Activated CD8-positive, alpha-beta T cell treated with anti-CD3 and anti-CD28 coated beads, Interleukin-2, amount 10 ng/mL, durations not matched to agents 7 days and 5 days (primary cell): Measurements from ENCODE around the gene CCIN. TPM values are rescaled to one million over a fixed set of nuclear protein-coding genes. Genes with fewer than 3 reads are reported as not detected.
A peak's percentile ranks its signal among the peaks of the same experiment; 100 is the strongest.

Source experiments
- ATAC-seq: fragments of 150-1000 bp; cut with Tn5 transposase; one replicate; pipeline ENCODE4 v1.10.0; 2021; ENCODE audit warnings: moderate library complexity
- CTCF ChIA-PET: fragments of 350-600 bp; sonication (Branson Sonifier 250); formaldehyde crosslinking; loops from one replicate; lab custom pipeline; 2021; ENCODE audit warnings: antibody characterized with exemption; lab: Charles Lee
- POLR2A ChIA-PET: fragments of 350-600 bp; sonication (Branson Sonifier 250); formaldehyde crosslinking; loops from one replicate; lab custom pipeline; 2021; ENCODE audit warnings: antibody characterized with exemption; lab: Charles Lee
- DNase-seq: peaks from one replicate; pipeline ENCODE4 v3.0.0-alpha.2; 2020
- H3K27ac Mint-ChIP-seq: one replicate; pipeline ENCODE4 v1.8.0; 2021; ENCODE audit warnings: mild to moderate bottlenecking, mixed read lengths
- H3K27me3 Mint-ChIP-seq: one replicate; pipeline ENCODE4 v1.8.0; 2021; ENCODE audit warnings: low read depth, mixed read lengths
- H3K36me3 Mint-ChIP-seq: one replicate; pipeline ENCODE4 v1.8.0; 2021; ENCODE audit warnings: low read depth, mixed read lengths
- H3K4me1 Mint-ChIP-seq: one replicate; pipeline ENCODE4 v1.8.0; 2021; ENCODE audit warnings: low read depth, mixed read lengths
- H3K4me3 Mint-ChIP-seq: one replicate; pipeline ENCODE4 v1.8.0; 2021; ENCODE audit warnings: mild to moderate bottlenecking, mixed read lengths
- H3K9me3 Mint-ChIP-seq: one replicate; pipeline ENCODE4 v1.8.0; 2022; ENCODE audit warnings: mixed read lengths; ENCODE audit not compliant: insufficient read depth
- total RNA-seq, 2 experiments: library from RNA; stranded (reverse); gene quantifications; one replicate each; pipeline ENCODE4 v1.2.3, GENCODE V29; 2021

Gene CCIN
- total RNA-seq, 2 experiments from 2014 or later: 0.13 to 0.32 TPM

GRCh38 chr9:36190388-36191289 lies 21.5 kb downstream of the CCIN start, which contains the start of gene CLTA:
Gene CLTA, plus strand, starts transcription at chr9:36190921. Its CDS starts 136 bp downstream, at chr9:36191057.
- DNase-seq (peak; percentile 98), ATAC-seq (peak; percentile 98)
- CTCF ChIA-PET: interaction anchor here (0.7 to 6.3 kb wide), 41 partner anchors 8 to 538 kb away, joined by 3 to 71 read pairs (median 5); partner anchors contain the start of genes CCIN, GLIPR2 and GNE
- H3K4me1 Mint-ChIP-seq: peaks cover 55% of the 10 kb centered on the region
- H3K9me3 Mint-ChIP-seq: no peaks in the 10 kb centered on the region
- H3K27ac Mint-ChIP-seq: peak within 1 kb of the TSS; percentile 91
- H3K27me3 Mint-ChIP-seq: peaks cover 8% of the 10 kb centered on the region
- POLR2A ChIA-PET: interaction anchor here (0.6 to 4.2 kb wide), 22 partner anchors 9 to 1029 kb away, joined by 3 to 26 read pairs (median 4); partner anchors contain the start of genes CCIN, GNE, RNF38 and UNC13B
- peaks cover 34% of the 10 kb centered on the region for H3K36me3 Mint-ChIP-seq
- H3K4me3 Mint-ChIP-seq: peak within 1 kb of the TSS; percentile 93

GRCh38 chr9:36191290-36191645 lies 22.1 kb downstream of the CCIN start:
- ATAC-seq (peak; percentile 35), DNase-seq (peak; percentile 67)
- Mint-ChIP-seq H3K4me1 (peaks cover 55% of the 10 kb centered on the region), H3K36me3 (peaks cover 34% of the 10 kb centered on the region), H3K27ac (peak overlapping the region; percentile 91), H3K4me3 (peak overlapping the region; percentile 93), H3K9me3 (no peaks in the 10 kb centered on the region), H3K27me3 (peaks cover 8% of the 10 kb centered on the region)
- ChIA-PET POLR2A (interaction anchor here (0.6 to 4.2 kb wide), 16 partner anchors 11 to 329 kb away, joined by 3 to 26 read pairs (median 6); partner anchors contain the start of genes CCIN, GNE and RNF38), CTCF (interaction anchor here (0.8 to 6.3 kb wide), 25 partner anchors 8 to 538 kb away, joined by 3 to 71 read pairs (median 5); partner anchors contain the start of gene GLIPR2)

GRCh38 chr9:36191686-36192085 lies 22.5 kb downstream of the CCIN start:
- H3K36me3 Mint-ChIP-seq: peaks cover 35% of the 10 kb centered on the region
- H3K27ac Mint-ChIP-seq: peak overlapping the region; percentile 91
- H3K9me3 Mint-ChIP-seq: no peaks in the 10 kb centered on the region
- CTCF ChIA-PET: interaction anchor here (1.0 to 6.3 kb wide), 14 partner anchors 9 to 537 kb away, joined by 3 to 71 read pairs (median 5); no protein-coding TSS in a partner anchor
- peaks cover 8% of the 10 kb centered on the region for H3K27me3 Mint-ChIP-seq
- POLR2A ChIA-PET: interaction anchor here (0.6 to 4.2 kb wide), 12 partner anchors 10 to 1090 kb away, joined by 3 to 26 read pairs (median 6); partner anchors contain the start of genes CCIN and GNE
- H3K4me3 Mint-ChIP-seq: peak overlapping the region; percentile 93
- H3K4me1 Mint-ChIP-seq: peaks cover 55% of the 10 kb centered on the region
- no peak for DNase-seq
- ATAC-seq: no peak

GRCh38 chr9:36192196-36192595 lies 23.0 kb downstream of the CCIN start:
- no peak for DNase-seq
- POLR2A ChIA-PET: interaction anchor here (0.8 to 4.2 kb wide), 4 partner anchors 10 to 1090 kb away, joined by 3 to 26 read pairs (median 13); no protein-coding TSS in a partner anchor
- ATAC-seq: no peak
- Mint-ChIP-seq H3K4me3 (peak overlapping the region; percentile 93), H3K27me3 (peaks cover 8% of the 10 kb centered on the region), H3K27ac (peak overlapping the region; percentile 91), H3K9me3 (no peaks in the 10 kb centered on the region), H3K36me3 (peaks cover 35% of the 10 kb centered on the region), H3K4me1 (peaks cover 53% of the 10 kb centered on the region)
- CTCF ChIA-PET: interaction anchor here (1.4 to 6.3 kb wide), 8 partner anchors 10 to 239 kb away, joined by 3 to 71 read pairs (median 6); no protein-coding TSS in a partner anchor

- Mint-ChIP-seq H3K4me1 (peaks cover 46% of the 10 kb centered on the region), H3K36me3 (peaks cover 39% of the 10 kb centered on the region), H3K27ac (peak overlapping the region; percentile 4), H3K27me3 (peaks cover 8% of the 10 kb centered on the region), H3K4me3 (peak overlapping the region; percentile 93), H3K9me3 (no peaks in the 10 kb centered on the region)
- ChIA-PET CTCF (interaction anchor here (1.4 to 6.3 kb wide), 5 partner anchors 9 to 240 kb away, joined by 3 to 71 read pairs (median 4); no protein-coding TSS in a partner anchor), POLR2A (interaction anchor here (1.5 kb wide), 1 partner anchor 65 kb away, joined by 5 read pairs; the partner anchor contains the start of gene GNE)
- ATAC-seq (no peak), DNase-seq (no peak)
Observed at GRCh38 chr9:36193023-36193422, 23.8 kb downstream of the CCIN start.

GRCh38 chr9:36194326-36195000 lies 25.3 kb downstream of the CCIN start:
- peaks cover 45% of the 10 kb centered on the region for H3K4me1 Mint-ChIP-seq
- DNase-seq (no peak), ATAC-seq (no peak)
- H3K27ac Mint-ChIP-seq: peak overlapping the region; percentile 41
- H3K27me3 Mint-ChIP-seq: no peaks in the 10 kb centered on the region
- H3K36me3 Mint-ChIP-seq: peaks cover 46% of the 10 kb centered on the region
- ChIA-PET POLR2A (interaction anchor here (0.6 to 1.5 kb wide), 2 partner anchors 11 to 64 kb away, joined by 3 to 5 read pairs; partner anchors contain the start of gene GNE), CTCF (interaction anchor here (0.6 to 6.3 kb wide), 3 partner anchors 27 to 134 kb away, joined by 3 to 71 read pairs (median 5); no protein-coding TSS in a partner anchor)
- no peaks in the 10 kb centered on the region for H3K9me3 Mint-ChIP-seq
- H3K4me3 Mint-ChIP-seq: no peak overlapping the region

GRCh38 chr9:36204906-36205547 lies 35.8 kb downstream of the CCIN start:
- Mint-ChIP-seq H3K27ac (no peak overlapping the region), H3K4me1 (peaks cover 51% of the 10 kb centered on the region), H3K4me3 (no peak overlapping the region), H3K9me3 (no peaks in the 10 kb centered on the region), H3K36me3 (peaks cover 79% of the 10 kb centered on the region), H3K27me3 (no peaks in the 10 kb centered on the region)
- DNase-seq (no peak), ATAC-seq (no peak)
- ChIA-PET POLR2A (interaction anchor here (0.5 to 2.1 kb wide), 3 partner anchors 14 to 253 kb away, joined by 3 to 9 read pairs (median 4); partner anchors contain the start of gene CLTA), CTCF (interaction anchor here (0.6 to 1.7 kb wide), 3 partner anchors 8 to 102 kb away, joined by 3 to 5 read pairs (median 3); partner anchors contain the start of gene CLTA)

- CTCF ChIA-PET: interaction anchor here (1.4 to 1.8 kb wide), 3 partner anchors 12 to 199 kb away, joined by 4 to 8 read pairs (median 8); partner anchors contain the start of gene CLTA
- peaks cover 54% of the 10 kb centered on the region for H3K4me1 Mint-ChIP-seq
- DNase-seq: no peak
Observed at GRCh38 chr9:36207016-36207415, 37.8 kb downstream of the CCIN start.

GRCh38 chr9:36207546-36208012 lies 38.4 kb downstream of the CCIN start:
- ChIA-PET POLR2A (interaction anchor here (0.6 to 2.1 kb wide), 2 partner anchors 17 to 28 kb away, joined by 3 to 9 read pairs; partner anchors contain the start of gene CLTA), CTCF (interaction anchor here (1.4 to 1.8 kb wide), 4 partner anchors 11 to 199 kb away, joined by 4 to 8 read pairs (median 6); partner anchors contain the start of gene CLTA)
- Mint-ChIP-seq H3K27ac (peak overlapping the region; percentile 78), H3K27me3 (no peaks in the 10 kb centered on the region), H3K36me3 (peaks cover 87% of the 10 kb centered on the region), H3K4me1 (peaks cover 54% of the 10 kb centered on the region), H3K4me3 (no peak overlapping the region), H3K9me3 (no peaks in the 10 kb centered on the region)
- DNase-seq (no peak), ATAC-seq (no peak)

More at GRCh38 chr9:36207016-36207415, 37.8 kb downstream of the CCIN start:
- peaks cover 85% of the 10 kb centered on the region for H3K36me3 Mint-ChIP-seq
- H3K4me3 Mint-ChIP-seq: no peak overlapping the region
- peak overlapping the region; percentile 28 for H3K27ac Mint-ChIP-seq
- H3K9me3 Mint-ChIP-seq: no peaks in the 10 kb centered on the region
- H3K27me3 Mint-ChIP-seq: no peaks in the 10 kb centered on the region
- ATAC-seq: no peak
- POLR2A ChIA-PET: interaction anchor here (2.1 kb wide), 1 partner anchor 16 kb away, joined by 9 read pairs; the partner anchor contains the start of gene CLTA
